GM20000 (cell line): ENCODE data around the gene RRP1B.
"Not testable (repeated sequence)": the region's sequence is repeated elsewhere in the genome, so short reads cannot be mapped to it uniquely, and the experiment has no call there.

Experiments used
- DNase-seq: peaks from one replicate; pipeline ENCODE4 v3.0.0; 2012; ENCODE audit warnings: low spot score
- CTCF ChIP-seq: IDR thresholded peaks from 2 replicates; pipeline ENCODE4 v1.5.1; 2012; ENCODE audit warnings: mild to moderate bottlenecking, control low read depth; ENCODE audit errors: extremely low read depth, missing control alignments

The RRP1B gene

DNA sequence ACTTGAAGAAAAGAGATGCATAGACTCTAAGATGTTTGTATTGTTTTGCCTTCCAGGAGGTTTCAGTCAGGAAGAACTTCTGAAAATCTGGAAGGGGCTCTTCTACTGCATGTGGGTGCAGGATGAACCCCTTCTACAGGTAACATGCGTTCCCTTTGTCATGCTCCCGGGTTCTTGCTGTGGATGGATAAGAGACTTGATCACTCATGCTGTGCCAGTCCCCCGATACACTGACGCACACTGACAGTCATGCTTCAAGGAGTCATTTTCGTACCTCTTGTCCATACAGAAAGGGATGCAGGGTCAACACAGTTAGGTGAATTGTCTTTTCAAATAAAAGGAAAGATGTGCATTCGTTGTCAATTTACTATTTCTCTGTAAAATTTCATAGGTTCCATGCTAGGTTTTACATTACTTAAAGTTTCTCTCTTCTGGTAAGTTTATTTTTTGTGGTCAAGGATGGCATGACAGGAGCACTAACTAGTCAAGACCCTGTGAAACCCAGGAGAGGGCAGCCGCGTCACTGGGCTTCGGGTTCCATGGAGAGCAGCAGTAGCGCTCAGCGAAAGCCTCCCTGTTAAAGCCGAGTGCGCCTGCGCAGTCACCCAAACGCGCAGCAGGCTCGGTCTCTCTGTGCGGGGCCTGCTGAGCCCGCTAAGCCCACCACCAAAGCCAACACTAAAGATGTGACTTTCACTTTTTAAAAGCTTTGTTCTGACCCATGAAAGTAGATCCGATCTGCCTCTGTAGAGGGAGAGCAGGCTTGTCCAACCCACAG is 10.7 kb downstream of the RRP1B start:
- TF ChIP-seq CTCF = no peak
- no peak for DNase-seq

GRCh38 chr21:43675871-43676270 is 16.5 kb downstream of the RRP1B start:
- no peak for DNase-seq
- no peak for TF ChIP-seq CTCF

DNA sequence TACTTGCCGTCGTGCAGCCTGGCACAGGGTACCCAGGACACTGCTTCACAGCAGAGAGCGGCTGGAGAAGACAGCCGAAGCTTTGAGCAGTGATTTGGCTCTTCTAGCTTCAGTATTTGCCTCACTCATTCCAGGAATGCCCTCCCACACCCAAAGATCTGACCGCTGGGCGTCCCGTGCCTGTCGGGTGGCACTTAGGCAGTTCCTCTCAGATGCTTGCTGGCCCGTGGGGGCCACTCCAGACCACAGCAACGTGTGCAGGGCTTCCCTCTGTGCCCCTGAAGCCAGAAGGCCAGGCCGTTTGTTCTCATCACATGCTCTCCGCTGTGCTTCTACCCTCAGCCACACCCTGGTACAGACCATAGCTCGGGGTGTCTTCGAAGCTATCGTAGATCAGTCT is 17.0 kb downstream of the RRP1B start:
- DNase-seq = no peak
- no peak for TF ChIP-seq CTCF

DNA sequence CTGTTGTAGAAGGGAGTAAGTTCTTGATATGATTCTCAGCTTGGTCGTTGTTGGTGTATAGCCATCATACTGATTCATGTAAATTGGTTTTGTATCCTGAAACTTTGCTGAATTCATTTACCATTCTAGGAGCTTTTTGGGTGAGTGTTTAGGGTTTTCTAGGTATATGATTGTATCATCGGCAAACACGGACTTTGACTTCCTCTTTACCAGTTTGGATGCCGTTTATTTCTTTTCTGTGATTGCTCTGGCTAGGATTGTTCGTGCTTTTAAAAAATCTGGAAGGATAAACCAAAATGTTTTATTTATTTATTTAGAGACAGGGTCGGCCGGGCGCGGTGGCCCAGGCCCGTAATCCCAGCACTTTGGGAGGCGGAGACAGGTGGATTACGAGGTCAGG is 20.6 kb downstream of the RRP1B start:
- no peak for DNase-seq
- TF ChIP-seq CTCF = no peak

DNA sequence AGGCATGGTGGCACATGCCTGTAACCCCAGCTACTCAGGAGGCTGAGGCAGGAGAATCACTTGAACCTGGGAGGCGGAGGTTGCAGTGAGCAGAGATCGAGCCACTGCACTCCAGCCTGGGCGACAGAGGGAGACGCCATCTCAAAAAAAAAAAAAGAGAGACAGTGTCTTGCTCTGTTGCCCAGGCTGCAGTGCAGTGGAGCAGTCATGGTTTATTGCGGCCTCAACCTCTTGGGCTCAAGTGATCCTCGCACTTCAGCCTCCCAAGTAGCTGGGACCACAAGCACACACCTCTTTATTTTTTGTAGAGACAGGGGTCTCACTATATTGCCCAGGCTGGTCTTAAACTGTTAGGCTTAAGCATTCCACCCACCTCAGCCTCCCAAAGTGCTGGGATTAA is 21.1 kb downstream of the RRP1B start:
- not testable (repeated sequence) for DNase-seq

DNA sequence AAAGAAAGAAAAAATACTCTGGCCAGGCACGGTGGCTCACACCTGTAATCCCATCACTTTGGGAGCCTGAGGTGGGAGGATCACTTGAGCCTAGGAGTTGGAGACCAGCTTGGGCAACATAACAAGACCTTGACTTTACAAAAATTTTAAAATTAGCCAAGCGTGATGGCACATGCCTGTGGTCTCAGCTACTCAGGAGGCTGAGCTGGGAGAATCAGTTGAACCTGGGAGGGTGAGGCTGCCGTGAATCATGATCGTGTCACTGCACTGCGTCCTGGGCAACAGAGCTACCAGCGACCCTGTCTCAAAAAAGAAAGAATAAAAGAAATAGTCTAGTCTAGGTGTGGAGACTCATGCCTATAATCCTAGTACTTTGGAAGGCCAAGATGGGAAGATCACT is 22.3 kb downstream of the RRP1B start:
- DNase-seq = no peak

GRCh38 chr21:43684424-43684823 is 25.1 kb downstream of the RRP1B start:
- TF ChIP-seq CTCF = no peak

More for the DNA sequence above, 22.3 kb downstream of the RRP1B start:
- TF ChIP-seq CTCF = no peak

More at GRCh38 chr21:43684424-43684823, 25.1 kb downstream of the RRP1B start:
- DNase-seq = no peak
